A549 (cell line): Measurements from ENCODE around the gene PPP2R2C. TPM values are rescaled to one million over a fixed set of nuclear protein-coding genes. Genes with fewer than 3 reads are reported as not detected.

Experiments
- ATAC-seq, 2 experiments: fragments of 200-7000 bp in 1 of 2; fragments of >200 bp in 1 of 2; cut with Nextera tagmentation in 1 of 2; cut with Tn5 transposase in 1 of 2; 3 replicates each; pipeline versions ENCODE4 v1.8.0 to v1.9.1; 2018 to 2020; ENCODE audit warnings: mild to moderate bottlenecking in 1 of 2, moderate library complexity in 1 of 2
- CTCF ChIA-PET: fragments of 300-600 bp; sonication (Branson Sonifier 250); formaldehyde crosslinking; extraction: SDS; loops from one replicate; lab custom pipeline; 2021; ENCODE audit warnings: antibody characterized with exemption, inconsistent platforms; lab: Yijun Ruan, JAX
- POLR2A ChIA-PET: fragments of 350-600 bp; formaldehyde crosslinking; extraction: SDS; loops from one replicate; lab custom pipeline; 2021; ENCODE audit warnings: antibody characterized with exemption, inconsistent platforms; lab: Yijun Ruan, JAX
- DNase-seq, 2 experiments: peaks; one replicate each; pipeline versions ENCODE4 v3.0.0 to v3.0.0-alpha.2; 2011 to 2016; ENCODE audit warnings: low read depth in 1 of 2, low spot score in 1 of 2
- FAIRE-seq: peaks from 2 replicates; lab custom pipeline; 2011; peaks lifted over from hg19 to GRCh38; lab: Jason Lieb, UNC
- H3K27ac ChIP-seq, 2 experiments: fragments of >200 bp; sonication (Bioruptor Twin); formaldehyde crosslinking; 3 replicates each; pipeline ENCODE4 v1.5.1; 2016 to 2017
- H3K4me1 ChIP-seq: fragments of >200 bp; sonication (Bioruptor Twin); formaldehyde crosslinking; 3 replicates; pipeline ENCODE4 v1.6.1; 2016
- H3K4me2 ChIP-seq: fragments of >200 bp; sonication (Bioruptor Twin); formaldehyde crosslinking; 3 replicates; pipeline ENCODE4 v1.6.1; 2016
- H3K4me3 ChIP-seq: fragments of >200 bp; sonication (Bioruptor Twin); formaldehyde crosslinking; 3 replicates; pipeline ENCODE4 v1.5.1; 2016
- H3K9me3 ChIP-seq: fragments of >200 bp; sonication (Bioruptor Twin); formaldehyde crosslinking; 3 replicates; pipeline ENCODE4 v1.6.1; 2016
- BHLHE40 ChIP-seq: IDR thresholded peaks from 2 replicates; pipeline ENCODE4 v1.6.1; 2012; ENCODE audit warnings: low read depth, low read length, inconsistent platforms
- CBX8 ChIP-seq: fragments of 200-600 bp; sonication (generic); IDR thresholded peaks from 2 replicates; pipeline ENCODE4 v1.6.1; 2016
- E2F6 ChIP-seq: IDR thresholded peaks from 2 replicates; pipeline ENCODE4 v1.6.1; 2012; ENCODE audit warnings: low read depth, borderline replicate concordance
- EP300 ChIP-seq, 2 experiments: fragments of >200 bp; sonication (Bioruptor Twin); formaldehyde crosslinking; IDR thresholded peaks; 2 replicates in 1 of 2; 3 replicates in 1 of 2; pipeline ENCODE4 v1.6.1; 2016 to 2017
- FOXS1 ChIP-seq: fragments of 250-450 bp; sonication (Bioruptor Pico); IDR thresholded peaks from 2 replicates; pipeline ENCODE4 v1.5.0; 2020; ENCODE audit warnings: mild to moderate bottlenecking, moderate library complexity
- GATA3 ChIP-seq: IDR thresholded peaks from 2 replicates; pipeline ENCODE4 v1.6.1; 2012; ENCODE audit warnings: borderline replicate concordance
- HOXA7 ChIP-seq: fragments of 250-450 bp; sonication (Bioruptor Pico); IDR thresholded peaks from 2 replicates; pipeline ENCODE4 v1.5.0; 2020; ENCODE audit warnings: mild to moderate bottlenecking, moderate library complexity
- HOXB5 ChIP-seq: fragments of 250-450 bp; sonication (Bioruptor Pico); IDR thresholded peaks from 2 replicates; pipeline ENCODE4 v1.5.0; 2020; ENCODE audit warnings: mild to moderate bottlenecking, moderate library complexity
- KDM1A ChIP-seq: fragments of 200-600 bp; sonication (generic); IDR thresholded peaks from 2 replicates; pipeline ENCODE4 v1.6.1; 2016; ENCODE audit warnings: low read depth, mild to moderate bottlenecking
- KDM5A ChIP-seq: fragments of 200-600 bp; sonication (generic); IDR thresholded peaks from 2 replicates; pipeline ENCODE4 v1.6.1; 2016; ENCODE audit warnings: antibody characterized with exemption, mild to moderate bottlenecking
- MAX ChIP-seq: IDR thresholded peaks from 2 replicates; pipeline ENCODE4 v1.6.1; 2012
- NFE2L2 ChIP-seq: fragments of 150-350 bp; conservative IDR thresholded peaks from 2 replicates; pipeline ENCODE4 v1.6.1; 2014; ENCODE audit warnings: low read length
- NPAS2 ChIP-seq: fragments of 250-450 bp; sonication (Bioruptor Pico); IDR thresholded peaks from 2 replicates; pipeline ENCODE4 v1.8.0; 2022; ENCODE audit warnings: mild to moderate bottlenecking, moderate library complexity, borderline replicate concordance
- PBX3 ChIP-seq: IDR thresholded peaks from 2 replicates; pipeline ENCODE4 v1.6.1; 2012
- PHF8 ChIP-seq: fragments of 200-600 bp; sonication (generic); IDR thresholded peaks from 2 replicates; pipeline ENCODE4 v1.6.1; 2016; ENCODE audit warnings: low read depth, mild to moderate bottlenecking, antibody characterized with exemption, moderate library complexity, borderline replicate concordance
- POLR2A ChIP-seq: IDR thresholded peaks from 2 replicates; pipeline ENCODE4 v1.6.1; 2012; ENCODE audit warnings: mild to moderate bottlenecking, low read length
- RAD21 ChIP-seq, 2 experiments: fragments of >200 bp in 1 of 2; sonication (Bioruptor Twin) in 1 of 2; formaldehyde crosslinking in 1 of 2; IDR thresholded peaks in 1 of 2; conservative IDR thresholded peaks in 1 of 2; 2 replicates in 1 of 2; 3 replicates in 1 of 2; pipeline ENCODE4 v1.6.1; 2012 to 2018; ENCODE audit warnings: inconsistent platforms in 1 of 2
- RARB ChIP-seq: fragments of 250-450 bp; sonication (Bioruptor Pico); IDR thresholded peaks from 2 replicates; pipeline ENCODE4 v1.8.0; 2021; ENCODE audit warnings: mild to moderate bottlenecking, moderate library complexity
- RFX5 ChIP-seq: fragments of 450-650 bp; IDR thresholded peaks from 2 replicates; pipeline ENCODE4 v1.7.1; 2014; ENCODE audit warnings: antibody characterized with exemption, mild to moderate bottlenecking, moderate library complexity
- RNF2 ChIP-seq: fragments of 200-600 bp; sonication (generic); IDR thresholded peaks from 2 replicates; pipeline ENCODE4 v1.6.1; 2016; ENCODE audit warnings: low read depth, mild to moderate bottlenecking, antibody characterized with exemption, moderate library complexity, borderline replicate concordance
- SMC3 ChIP-seq: fragments of >200 bp; sonication (Bioruptor Twin); formaldehyde crosslinking; IDR thresholded peaks from 3 replicates; pipeline ENCODE4 v1.6.1; 2018; ENCODE audit warnings: inconsistent platforms
- TP53 ChIP-seq: fragments of 250-450 bp; sonication (Bioruptor Pico); IDR thresholded peaks from 2 replicates; pipeline ENCODE4 v1.5.0; 2021; ENCODE audit warnings: mild to moderate bottlenecking, moderate library complexity
- USF2 ChIP-seq: fragments of 450-650 bp; IDR thresholded peaks from 2 replicates; pipeline ENCODE4 v1.6.1; 2014; ENCODE audit warnings: antibody characterized with exemption
- ZSCAN20 ChIP-seq: fragments of 250-450 bp; sonication (Bioruptor Pico); IDR thresholded peaks from 2 replicates; pipeline ENCODE4 v1.8.0; 2022; ENCODE audit warnings: mild to moderate bottlenecking, moderate library complexity
- WGBS: methylation state at CpG from one replicate; pipeline ENCODE4 v1.1.6; 2017; ENCODE audit errors: missing lambda C conversion rate; 5-methylcytosine and 5-hydroxymethylcytosine counted together
- polyA plus RNA-seq, 4 experiments: library from polyadenylated mRNA; depleted of rRNA in 3 of 4; stranded (reverse); fragments of >200 nt; fragmentation: RNase III in 1 of 4; extraction: RNeasy Plus Mini Kit Qiagen cat#74134 plus additional on column Dnase treatment in 1 of 4; gene quantifications; 2 replicates in 3 of 4; 3 replicates in 1 of 4; pipeline ENCODE4 v1.2.3, GENCODE V29; 2011 to 2017

Gene PPP2R2C
- polyA plus RNA-seq, 2 of the 4 experiments (the other 2 are of a cell fraction), result 23.9 to 29.4 TPM

- TF ChIP-seq KDM1A, result no peak
- TF ChIP-seq GATA3, result no peak
- no peak for TF ChIP-seq PBX3
- TF ChIP-seq HOXB5 (CRISPR knock-in tag), result no peak
- no peak for TF ChIP-seq E2F6
- TF ChIP-seq ZSCAN20, result no peak
- no peak for TF ChIP-seq RNF2
- TF ChIP-seq RARB (CRISPR knock-in tag), result no peak
- no peak for TF ChIP-seq POLR2A
- TF ChIP-seq PHF8, result no peak
- TF ChIP-seq MAX, result no peak
- no peak for TF ChIP-seq BHLHE40
- TF ChIP-seq SMC3, result no peak
- no peak for TF ChIP-seq NFE2L2
- Histone ChIP-seq H3K27ac (no peak overlapping the region), H3K4me3 (no peak overlapping the region), H3K9me3 (no peaks in the 10 kb centered on the region), H3K4me2 (no peak overlapping the region), H3K4me1 (no peaks in the 10 kb centered on the region)
- POLR2A ChIA-PET, result interaction anchor here (0.7 kb wide), 1 partner anchor 35 kb away, joined by 9 read pairs; no protein-coding TSS in a partner anchor
- FAIRE-seq (no peak), ATAC-seq (no peak), DNase-seq (no peak)
- CTCF ChIA-PET, result no interaction called here
- WGBS, result 80% methylated on average over 14 of the region's 21 CpGs
Observed at GRCh38 chr4:6380746-6381410, 91.5 kb downstream of the PPP2R2C start.

- DNase-seq, result no peak
- ATAC-seq, result no peak
- H3K9me3 ChIP-seq, result no peaks in the 10 kb centered on the region
- no peak for FAIRE-seq
- 81% methylated on average over 13 of the region's 24 CpGs for WGBS
- no peak overlapping the region for H3K27ac ChIP-seq
- no peak overlapping the region for H3K4me2 ChIP-seq
- H3K4me1 ChIP-seq, result no peaks in the 10 kb centered on the region
- H3K4me3 ChIP-seq, result no peak overlapping the region
- TF ChIP-seq USF2 (no peak), RAD21 (conservative IDR thresholded peaks at IDR 0.05 in 1 of 2, IDR thresholded peaks at IDR 0.05 in 1 of 2) (no peak), E2F6 (no peak), NPAS2 (CRISPR knock-in tag) (no peak), RNF2 (no peak), FOXS1 (CRISPR knock-in tag) (no peak), RFX5 (no peak), CBX8 (no peak), EP300 (IDR thresholded peaks at IDR 0.05) (no peak), HOXA7 (CRISPR knock-in tag) (no peak), RARB (CRISPR knock-in tag) (no peak), PHF8 (no peak), TP53 (CRISPR knock-in tag) (no peak), KDM5A (no peak)
- ChIA-PET POLR2A (no interaction called here), CTCF (interaction anchor here (0.8 to 1.2 kb wide), 2 partner anchors 11 to 259 kb away, joined by 3 read pairs; no protein-coding TSS in a partner anchor)
Observed at GRCh38 chr4:6379767-6380745, 92.4 kb downstream of the PPP2R2C start.
